HUES48 (cell line): ENCODE results near the gene KIF6.
"Not testable (repeated sequence)": the region's sequence is repeated elsewhere in the genome, so short reads cannot be mapped to it uniquely, and the experiment has no call there.

ENCODE experiments used
- H3K27ac ChIP-seq: one replicate; pipeline ENCODE4 v1.7.0; 2013; ENCODE audit warnings: low read depth, low read length, inconsistent platforms
- H3K27me3 ChIP-seq: 2 replicates; pipeline ENCODE4 v1.6.1; 2013; ENCODE audit warnings: mild to moderate bottlenecking, low read length; ENCODE audit not compliant: control insufficient read depth, insufficient read depth
- H3K36me3 ChIP-seq: 2 replicates; pipeline ENCODE4 v1.6.1; 2013; ENCODE audit warnings: low read length; ENCODE audit not compliant: control insufficient read depth, insufficient read depth
- H3K4me1 ChIP-seq: 2 replicates; pipeline ENCODE4 v1.6.1; 2013; ENCODE audit warnings: mild to moderate bottlenecking, low read length; ENCODE audit not compliant: control insufficient read depth, insufficient read depth
- H3K4me3 ChIP-seq: 2 replicates; pipeline ENCODE4 v1.5.1; 2013; ENCODE audit warnings: mild to moderate bottlenecking, low read depth, low read length
- H3K9ac ChIP-seq: 2 replicates; pipeline ENCODE4 v1.6.1; 2013; ENCODE audit warnings: mild to moderate bottlenecking, low read depth, low read length, moderate library complexity
- H3K9me3 ChIP-seq: 2 replicates; pipeline ENCODE4 v1.6.1; 2013; ENCODE audit warnings: low read length; ENCODE audit not compliant: control insufficient read depth, insufficient read depth

The KIF6 gene

DNA sequence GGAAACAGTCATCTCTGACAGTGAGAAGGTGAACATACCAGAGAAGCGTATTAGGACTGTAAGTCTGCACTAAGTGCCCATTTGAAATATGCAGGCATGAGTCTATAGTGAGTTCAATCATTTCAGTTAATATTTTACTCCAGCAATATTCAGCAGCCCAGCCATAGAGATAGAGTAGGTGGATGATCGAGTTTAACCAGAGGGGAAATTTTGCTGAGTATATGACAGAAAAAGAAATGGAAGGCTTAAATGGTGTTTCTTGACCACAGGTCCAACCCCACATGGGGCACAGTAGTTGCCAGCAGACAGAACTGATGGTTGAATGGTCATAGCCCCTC lies 39.8 kb downstream of the KIF6 start:
- H3K36me3 ChIP-seq: no peaks in the 10 kb centered on the region

DNA sequence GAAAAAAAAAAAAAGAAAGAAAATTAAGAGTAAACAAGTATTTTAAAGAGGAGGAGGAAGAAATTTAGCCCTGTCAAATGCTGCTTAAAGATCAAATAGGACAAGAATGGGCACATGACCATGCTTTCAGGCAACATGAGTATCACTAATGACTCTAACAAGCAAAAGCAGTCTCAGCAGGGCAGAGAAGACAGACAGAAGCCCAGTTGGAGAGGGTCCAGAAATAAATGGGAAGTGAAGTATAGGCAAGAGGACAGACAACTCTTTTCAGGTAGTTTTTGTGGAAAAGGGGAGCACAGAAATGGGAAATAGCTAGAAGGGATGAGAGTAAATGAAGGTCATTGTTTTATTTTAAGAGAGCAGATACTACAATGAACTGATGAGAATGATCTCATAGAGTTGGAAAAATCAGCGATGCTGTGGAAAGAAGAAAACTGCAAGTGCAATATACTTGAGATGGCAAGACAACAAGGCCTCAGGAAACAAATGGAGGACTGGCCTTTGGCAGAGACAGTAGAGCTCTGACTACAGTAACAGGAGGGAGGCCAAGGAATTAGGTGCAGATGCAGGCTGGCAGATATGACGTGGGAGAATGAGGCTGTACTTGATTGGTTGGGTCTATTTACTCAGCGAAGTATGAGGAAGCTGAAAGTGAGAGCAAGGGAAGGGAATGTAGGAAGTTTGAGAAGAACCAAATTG lies 40.3 kb downstream of the KIF6 start:
- Histone ChIP-seq H3K4me1 (peaks cover 6% of the 10 kb centered on the region; the same call in 1 of the 2 replicates), H3K27me3 (no peaks in the 10 kb centered on the region), H3K9ac (no peak overlapping the region), H3K27ac (no peak overlapping the region), H3K4me3 (no peak overlapping the region), H3K9me3 (no peaks in the 10 kb centered on the region), H3K36me3 (no peaks in the 10 kb centered on the region)

More for the DNA sequence above, 39.8 kb downstream of the KIF6 start:
- Histone ChIP-seq H3K4me1 (peaks cover 6% of the 10 kb centered on the region; the same call in 1 of the 2 replicates), H3K9ac (no peak overlapping the region), H3K27ac (no peak overlapping the region), H3K4me3 (no peak overlapping the region), H3K9me3 (no peaks in the 10 kb centered on the region), H3K27me3 (no peaks in the 10 kb centered on the region)

DNA sequence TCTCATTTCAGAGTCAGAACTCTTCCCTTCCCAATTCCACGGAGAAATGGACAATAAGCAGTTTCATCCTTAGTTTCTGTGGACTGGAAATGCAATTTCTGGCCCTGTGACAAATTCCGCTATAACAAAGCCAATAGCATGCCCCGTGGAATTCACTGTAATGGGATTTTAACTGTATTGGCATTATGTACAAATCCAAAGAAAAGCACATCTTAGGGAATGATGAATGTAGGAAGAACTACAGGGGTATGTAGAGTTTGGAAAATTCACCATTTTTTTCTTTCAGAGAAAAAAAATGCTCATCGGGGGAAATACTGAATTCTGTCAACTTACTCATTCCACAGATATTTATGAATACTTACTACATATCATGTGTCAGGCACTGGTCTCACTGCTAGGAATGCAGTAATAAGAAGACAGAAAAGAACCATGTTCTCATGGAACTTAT lies 43.5 kb downstream of the KIF6 start:
- Histone ChIP-seq H3K27me3 (no peaks in the 10 kb centered on the region), H3K4me1 (peaks cover 1% of the 10 kb centered on the region; the same call in 1 of the 2 replicates), H3K36me3 (no peaks in the 10 kb centered on the region), H3K27ac (no peak overlapping the region), H3K4me3 (no peak overlapping the region), H3K9me3 (no peaks in the 10 kb centered on the region), H3K9ac (no peak overlapping the region)

DNA sequence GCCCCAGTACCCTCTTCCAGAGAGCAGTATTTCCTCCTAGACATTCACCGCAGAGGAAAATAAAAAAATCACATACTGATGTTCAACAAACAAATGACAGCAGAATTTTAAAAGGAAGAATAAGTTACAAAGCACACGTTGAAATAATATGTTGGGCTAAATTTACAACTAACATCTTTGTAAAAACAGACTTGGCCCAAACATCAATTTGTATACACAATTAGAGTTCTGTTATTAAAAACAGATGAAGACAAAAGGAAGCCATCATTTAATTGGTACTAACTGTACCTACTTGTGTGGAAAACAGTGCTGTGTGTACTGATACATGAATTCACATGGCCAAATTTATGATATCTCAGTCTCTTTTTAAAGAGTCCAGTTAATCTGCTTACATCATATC lies 46.3 kb downstream of the KIF6 start:
- no peak overlapping the region for H3K4me3 ChIP-seq
- H3K9me3 ChIP-seq: no peaks in the 10 kb centered on the region
- H3K27ac ChIP-seq: no peak overlapping the region
- no peaks in the 10 kb centered on the region for H3K27me3 ChIP-seq
- H3K4me1 ChIP-seq: no peaks in the 10 kb centered on the region
- H3K9ac ChIP-seq: no peak overlapping the region
- H3K36me3 ChIP-seq: no peaks in the 10 kb centered on the region

DNA sequence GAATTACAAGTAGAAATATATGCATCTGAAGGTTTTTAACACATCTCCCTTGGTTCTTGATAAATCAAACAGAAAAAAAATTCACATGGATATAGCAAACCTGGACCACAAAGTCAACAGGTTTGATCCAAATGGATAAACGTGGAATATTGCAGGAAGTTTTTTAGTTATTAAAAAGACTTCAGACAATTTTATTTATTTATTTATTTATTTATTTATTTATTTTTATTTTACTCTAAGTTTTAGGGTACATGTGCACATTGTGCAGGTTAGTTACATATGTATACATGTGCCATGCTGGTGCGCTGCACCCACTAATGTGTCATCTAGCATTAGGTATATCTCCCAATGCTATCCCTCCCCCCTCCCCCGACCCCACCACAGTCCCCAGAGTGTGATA lies 47.9 kb downstream of the KIF6 start:
- H3K9me3 ChIP-seq: not testable (repeated sequence)

DNA sequence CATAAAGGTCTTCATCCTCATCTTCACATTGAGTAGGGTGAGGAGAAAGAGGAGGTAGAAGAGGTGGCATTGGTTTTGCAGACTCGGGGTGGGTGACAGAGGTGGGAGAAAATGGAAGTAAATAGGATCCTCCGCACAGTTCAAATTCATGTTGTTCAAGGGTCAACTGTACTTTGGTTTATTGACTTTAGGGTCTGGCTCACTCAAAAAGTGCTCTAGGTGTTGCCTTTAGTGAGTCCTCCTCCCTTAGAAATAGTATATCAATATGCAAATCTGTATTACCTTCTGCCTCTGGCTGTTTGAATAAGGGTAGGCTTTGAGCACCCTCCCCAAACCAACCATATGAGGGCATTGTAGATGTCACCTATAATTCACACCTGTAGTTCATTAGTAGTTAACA lies 54.7 kb downstream of the KIF6 start:
- Histone ChIP-seq H3K9ac (no peak overlapping the region), H3K4me1 (peaks cover 17% of the 10 kb centered on the region), H3K27ac (no peak overlapping the region), H3K4me3 (no peak overlapping the region), H3K9me3 (peaks cover 3% of the 10 kb centered on the region), H3K27me3 (no peaks in the 10 kb centered on the region), H3K36me3 (no peaks in the 10 kb centered on the region)

More for the DNA sequence above, 47.9 kb downstream of the KIF6 start:
- H3K9ac ChIP-seq, H3K27ac ChIP-seq, H3K27me3 ChIP-seq, H3K36me3 ChIP-seq, H3K4me1 ChIP-seq, H3K4me3 ChIP-seq: not testable (repeated sequence)

DNA sequence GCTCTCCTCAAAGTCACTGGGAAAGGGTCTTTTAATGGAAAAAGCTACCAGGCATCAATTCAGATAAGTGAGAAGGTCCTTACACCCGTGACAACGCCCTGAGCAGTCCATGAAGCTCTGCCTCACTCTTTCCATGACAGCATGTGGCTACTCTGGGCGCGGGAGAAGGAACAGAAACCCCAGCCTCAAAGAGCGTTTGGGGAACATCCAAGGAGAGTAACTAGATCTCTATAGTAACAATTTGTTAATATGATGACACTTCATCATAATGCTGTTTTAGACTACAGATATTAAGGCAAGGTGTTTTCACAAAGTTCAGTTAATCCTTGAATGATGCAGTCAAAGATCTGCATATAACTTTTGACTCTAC lies 55.2 kb downstream of the KIF6 start:
- H3K4me3 ChIP-seq: no peak overlapping the region
- H3K4me1 ChIP-seq: peaks cover 17% of the 10 kb centered on the region

DNA sequence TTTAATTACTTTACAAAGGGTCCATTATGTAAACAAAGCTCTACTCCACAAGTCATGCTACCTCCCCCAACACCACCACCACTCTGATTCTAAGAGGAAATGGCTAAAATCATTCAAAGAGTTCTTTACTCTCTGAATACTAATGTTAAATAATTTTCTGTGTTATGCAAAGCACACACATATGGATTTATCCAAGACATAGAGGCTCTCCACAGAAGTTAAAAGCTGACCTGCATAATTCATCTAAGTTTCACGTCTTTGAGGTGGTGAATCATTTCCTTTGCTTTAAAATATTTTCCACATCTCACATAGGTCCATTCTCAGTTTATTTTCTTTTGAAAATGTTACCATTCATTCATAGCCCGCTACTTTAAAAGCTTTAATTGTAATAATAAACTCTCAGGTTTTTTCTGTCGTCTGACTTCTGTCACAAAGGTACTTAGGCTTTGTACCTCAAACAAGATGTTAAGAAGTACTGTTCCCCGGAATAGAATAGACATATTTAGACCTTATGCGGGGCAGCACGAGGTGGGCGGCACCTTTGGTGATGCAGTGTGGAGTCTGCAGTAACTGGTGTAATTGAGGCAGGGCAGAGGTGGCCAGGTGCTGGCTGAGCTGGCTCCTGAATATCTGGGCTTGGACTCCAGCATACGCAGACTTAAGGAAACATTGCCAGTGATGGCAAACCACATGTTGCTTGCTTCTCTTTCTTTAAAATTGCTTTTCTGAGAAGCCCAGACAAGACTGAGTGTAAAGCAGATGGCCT lies 55.8 kb downstream of the KIF6 start:
- no peak overlapping the region for H3K9ac ChIP-seq
- peak overlapping the region; percentile 28; the same call in 1 of the 2 replicates for H3K4me3 ChIP-seq
- no peaks in the 10 kb centered on the region for H3K36me3 ChIP-seq

More for the DNA sequence above, 55.2 kb downstream of the KIF6 start:
- Histone ChIP-seq H3K9me3 (peaks cover 3% of the 10 kb centered on the region), H3K36me3 (no peaks in the 10 kb centered on the region), H3K9ac (no peak overlapping the region), H3K27me3 (no peaks in the 10 kb centered on the region), H3K27ac (peak overlapping the region; percentile 43)

DNA sequence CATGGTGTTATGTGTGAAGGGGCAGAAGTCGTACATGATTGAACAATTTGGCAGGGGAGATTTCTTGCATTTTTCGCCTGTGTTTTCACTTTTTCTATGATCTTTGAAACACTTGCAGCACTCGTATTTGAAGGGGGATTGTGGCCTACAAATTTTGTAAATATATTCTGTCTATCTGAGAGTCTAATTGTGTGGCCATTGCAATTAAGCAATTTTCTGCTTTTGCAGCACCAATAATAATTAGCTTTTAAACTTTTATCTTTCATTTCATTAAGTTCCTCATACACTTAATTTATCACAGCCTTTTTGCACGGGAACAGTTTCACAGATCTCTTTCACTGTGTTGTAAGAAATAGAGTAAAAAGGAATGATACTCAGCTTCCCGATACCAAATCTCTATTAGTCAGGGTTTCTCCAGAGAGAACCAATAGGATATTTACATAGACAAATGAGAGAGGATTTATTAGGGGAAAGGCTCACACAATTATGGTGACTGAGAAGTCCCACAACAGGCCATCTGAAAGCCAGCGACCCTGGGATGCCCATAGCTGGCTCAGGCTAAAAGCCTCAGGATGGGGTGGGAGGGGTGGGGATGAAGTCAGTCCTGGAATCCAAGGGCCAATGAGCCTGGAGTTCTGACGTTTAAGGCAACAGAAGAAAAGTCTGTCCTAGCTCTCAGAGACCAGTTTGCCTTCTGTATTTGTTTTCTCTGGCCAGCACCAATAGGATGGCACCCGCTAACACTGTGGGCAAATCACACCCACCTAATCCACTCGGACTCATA lies 58.3 kb downstream of the KIF6 start:
- Histone ChIP-seq H3K36me3 (no peaks in the 10 kb centered on the region), H3K9me3 (no peaks in the 10 kb centered on the region), H3K4me1 (peaks cover 17% of the 10 kb centered on the region), H3K27me3 (no peaks in the 10 kb centered on the region), H3K27ac (no peak overlapping the region), H3K4me3 (no peak overlapping the region), H3K9ac (no peak overlapping the region)

More for the DNA sequence above, 55.8 kb downstream of the KIF6 start:
- H3K27me3 ChIP-seq: no peaks in the 10 kb centered on the region
- H3K9me3 ChIP-seq: peaks cover 3% of the 10 kb centered on the region
- H3K4me1 ChIP-seq: peaks cover 17% of the 10 kb centered on the region
- H3K27ac ChIP-seq: peak overlapping the region; percentile 43

DNA sequence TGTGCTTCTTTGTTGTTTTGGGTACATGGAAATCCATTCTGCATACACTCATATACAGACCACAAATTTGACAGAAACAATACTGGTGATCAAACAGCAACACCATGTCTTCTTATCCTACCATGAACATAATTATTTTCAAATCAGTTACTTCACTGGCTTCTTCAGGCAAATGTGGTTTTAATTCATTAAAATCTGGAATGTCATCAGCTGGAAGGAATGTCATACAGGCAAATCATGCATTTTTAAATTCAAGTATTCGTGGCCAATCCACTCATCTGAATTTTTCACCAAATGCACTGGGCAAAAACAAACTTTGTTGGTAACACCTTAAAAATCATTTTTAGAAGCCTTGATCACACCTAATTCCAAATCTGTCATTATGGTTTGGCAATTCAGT lies 59.3 kb downstream of the KIF6 start:
- Histone ChIP-seq H3K9me3 (no peaks in the 10 kb centered on the region), H3K27me3 (no peaks in the 10 kb centered on the region), H3K27ac (no peak overlapping the region), H3K4me1 (peaks cover 17% of the 10 kb centered on the region), H3K36me3 (no peaks in the 10 kb centered on the region), H3K9ac (no peak overlapping the region), H3K4me3 (no peak overlapping the region)

DNA sequence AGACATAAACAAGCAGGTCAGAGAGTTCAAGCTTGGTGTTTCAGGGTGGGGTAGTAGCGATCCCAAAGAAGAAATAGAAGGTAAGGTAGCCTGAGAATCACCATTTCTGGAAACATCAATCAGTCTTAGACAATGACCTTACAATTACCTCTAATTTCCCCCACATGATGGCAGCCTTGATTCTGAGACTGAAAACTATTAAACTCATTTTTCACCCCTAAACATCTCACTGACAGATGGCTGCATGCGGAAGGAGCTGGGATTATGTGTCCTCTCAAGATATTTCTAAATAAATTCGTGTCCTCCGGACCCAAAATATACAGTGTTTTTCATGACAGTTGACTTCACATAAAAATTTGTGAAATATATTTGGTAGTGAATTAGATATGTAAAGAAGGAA lies 61.0 kb downstream of the KIF6 start:
- no peaks in the 10 kb centered on the region for H3K9me3 ChIP-seq
- no peak overlapping the region for H3K4me3 ChIP-seq
- H3K27me3 ChIP-seq: no peaks in the 10 kb centered on the region
- no peaks in the 10 kb centered on the region for H3K36me3 ChIP-seq
- no peak overlapping the region for H3K27ac ChIP-seq
- H3K9ac ChIP-seq: no peak overlapping the region
- peaks cover 9% of the 10 kb centered on the region for H3K4me1 ChIP-seq
